Measurements from ENCODE around the gene NCKAP5L.

GRCh38 chr12:49825360-49825970, 2.7 kb downstream of the NCKAP5L start:
- no peak for TF ChIP-seq CTCF (IDR thresholded peaks at IDR 0.05; ENCODE audit: low read depth, low read length, poor library complexity, severe bottlenecking)
- no peak for TF ChIP-seq EZH2phosphoT487 (IDR thresholded peaks at IDR 0.05; ENCODE audit: borderline replicate concordance, low read length)
